Pancreas (tissue), 10 donors: Measurements from ENCODE around the gene IP6K1. TPM values are rescaled to one million over a fixed set of nuclear protein-coding genes. Genes with fewer than 3 reads are reported as not detected.
"Not testable (repeated sequence)": the region's sequence is repeated elsewhere in the genome, so short reads cannot be mapped to it uniquely, and the experiment has no call there.

Source experiments
- ATAC-seq, 4 donors: fragments of 200-7000 bp; cut with Tn5 transposase; one replicate each; pipeline versions ENCODE4 v1.8.0 to v1.9.1; 2020; ENCODE audit warnings: mild to moderate bottlenecking in 4 of 4, moderate library complexity in 4 of 4
- DNase-seq, 6 donors: peaks; one replicate each; pipeline ENCODE4 v3.0.0-alpha.2; 2020
- FAIRE-seq: peaks from 2 replicates; lab custom pipeline; 2012; peaks lifted over from hg19 to GRCh38; lab: Jason Lieb, UNC
- H3K27ac ChIP-seq, 4 donors: fragments of 200-600 bp; sonication (generic); 1 replicate in 3 of 4; 2 replicates in 1 of 4; pipeline versions ENCODE4 v1.5.0 to v1.8.0; 2020
- H3K27me3 ChIP-seq, 4 donors: fragments of 200-600 bp; one replicate each; pipeline ENCODE4 v1.8.0; 2021
- H3K36me3 ChIP-seq, 3 donors: fragments of 200-600 bp; sonication (generic) in 1 of 3; one replicate each; pipeline versions ENCODE4 v1.5.0 to v1.8.0; 2020 to 2021
- H3K4me1 ChIP-seq, 3 donors: fragments of 200-600 bp; one replicate each; pipeline ENCODE4 v1.8.0; 2021
- H3K4me3 ChIP-seq, 4 donors: fragments of 200-600 bp; sonication (generic) in 2 of 4; one replicate each; pipeline versions ENCODE4 v1.5.0 to v1.8.0; 2020 to 2021
- H3K9me3 ChIP-seq, 4 donors: fragments of 200-600 bp; one replicate each; pipeline ENCODE4 v1.8.0; 2021
- CTCF ChIP-seq, 4 donors: fragments of 200-600 bp; sonication (generic) in 3 of 4; IDR thresholded peaks; one replicate each; pipeline versions ENCODE4 v1.5.0 to v1.8.0; 2021; ENCODE audit warnings: antibody characterized with exemption in 4 of 4
- WGBS, 2 donors: extraction: QIAGEN DNeasy Blood & Tissue Kit; methylation state at CpG; one replicate each; pipeline ENCODE4 v1.1.7; 2013; 5-methylcytosine and 5-hydroxymethylcytosine counted together
- intact Hi-C, 3 donors: fragments of 100-400 bp; cut with DNase I; formaldehyde crosslinking; loops; one replicate each; pipeline versions ENCODE4 v1.11.1 to v1.14.2; 2022
- polyA plus RNA-seq, 2 donors: library from polyadenylated mRNA; stranded (reverse); fragments of 200-250 nt; gene quantifications; one replicate each; pipeline ENCODE4 v1.2.3, GENCODE V29; 2013
- total RNA-seq, 6 donors: library from RNA; stranded (reverse); fragmentation: NEBNext Ultra II Directional in 4 of 6; extraction: Animal tissue kit (Norgen Biotek cat#: 25700) in 4 of 6; gene quantifications; one replicate each; pipeline versions ENCODE4 v1.2.1 to v1.2.4, GENCODE V29; 2021 to 2023
- donor health status: healthy with polysubstance abuse.
- donor health status: DM: no; HTN: no; CAD: no; lungs with moderate emphysema.
- donor health status: DM: no; HTN: no; CAD: no.
- donor health status: control.
- donor health status: control.
- donor health status: Bipolar disorder and iron deficiency.
- donor health status: DM: yes; HTN: yes; CAD: no.
- donor health status: DM: no; HTN: no; CAD: no.
- donor health status: DM: no; HTN: no; CAD: no.
- donor health status: DM: yes; HTN: yes; CAD: no.

IP6K1 gene
- total and polyA plus RNA-seq, 8 donors, result 11.2 to 28.5 (median 15.2) TPM

DNA sequence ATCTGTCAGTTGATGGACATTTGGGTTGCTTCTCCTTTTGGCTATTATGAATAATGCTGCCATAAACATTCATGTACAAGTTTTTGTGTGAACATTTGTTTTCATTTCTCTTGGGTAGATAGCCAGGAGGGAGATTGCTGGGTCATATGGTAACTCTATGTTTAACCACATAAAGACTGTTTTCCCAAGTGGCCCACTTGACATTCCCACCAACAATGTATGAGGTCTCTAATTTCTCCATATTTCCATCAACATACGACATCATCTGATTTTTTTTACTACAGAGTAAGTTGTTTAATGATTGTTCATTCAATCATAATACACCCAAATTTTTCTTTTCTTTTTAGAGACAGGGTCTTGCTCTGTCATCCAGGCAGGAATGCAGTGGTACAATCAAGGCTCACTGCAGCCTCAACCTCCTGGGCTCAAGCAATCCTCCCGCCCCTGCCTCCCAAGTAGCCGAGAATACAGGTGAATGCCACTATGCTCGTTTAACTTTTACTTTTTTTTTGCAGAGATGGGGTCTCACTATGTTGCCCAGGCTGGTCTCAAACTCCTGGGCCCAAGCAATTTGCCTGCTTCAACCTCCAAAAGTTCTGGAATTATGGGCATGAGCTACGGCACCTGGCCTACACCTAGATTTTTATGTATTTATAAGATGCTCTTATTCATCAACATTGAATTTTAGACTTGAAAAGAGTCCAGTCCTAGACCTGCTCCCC is 6.8 kb downstream of the IP6K1 start:
- TF ChIP-seq CTCF (IDR thresholded peaks at IDR 0.05), result no peak
- intact Hi-C loops, result no loop called here
- no peak for ATAC-seq
- Histone ChIP-seq H3K4me1 (peaks cover 0 to 6% (median 0%) of the 10 kb centered on the region in 3 donors), H3K9me3 (no peaks in the 10 kb centered on the region), H3K27ac (no peak overlapping the region), H3K36me3 (peaks cover 0 to 4% (median 0%) of the 10 kb centered on the region in 3 donors), H3K27me3 (no peaks in the 10 kb centered on the region), H3K4me3 (no peak overlapping the region)
- DNase-seq, result no peak
- no peak for FAIRE-seq
- 93 to 94% methylated on average over 5 of the region's 5 CpGs for WGBS, 2 donors

DNA sequence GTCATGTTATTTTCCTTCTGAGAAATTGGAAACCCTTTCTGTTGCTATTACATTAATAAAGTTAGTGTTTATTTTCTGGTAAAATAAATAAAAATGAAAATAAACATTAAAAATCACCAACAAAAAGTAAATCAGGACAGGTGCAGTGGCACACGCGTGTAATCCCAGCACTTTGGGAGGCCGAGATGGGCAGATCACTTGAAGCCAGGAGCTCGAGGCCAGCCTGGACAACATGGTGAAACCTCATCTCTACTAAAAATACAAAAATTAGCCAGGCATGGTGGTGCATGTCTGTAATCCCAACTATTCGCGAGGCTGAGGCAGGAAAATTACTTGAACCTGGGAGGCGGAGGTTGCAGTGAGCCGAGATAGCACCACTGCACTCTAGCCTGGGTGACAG is 10.2 kb downstream of the IP6K1 start:
- H3K9me3 ChIP-seq, H3K27me3 ChIP-seq, H3K4me3 ChIP-seq, intact Hi-C loops, ATAC-seq, H3K4me1 ChIP-seq, H3K36me3 ChIP-seq, FAIRE-seq, H3K27ac ChIP-seq, DNase-seq: not testable (repeated sequence)
- 85 to 90% methylated on average over 8 of the region's 8 CpGs for WGBS, 2 donors

DNA sequence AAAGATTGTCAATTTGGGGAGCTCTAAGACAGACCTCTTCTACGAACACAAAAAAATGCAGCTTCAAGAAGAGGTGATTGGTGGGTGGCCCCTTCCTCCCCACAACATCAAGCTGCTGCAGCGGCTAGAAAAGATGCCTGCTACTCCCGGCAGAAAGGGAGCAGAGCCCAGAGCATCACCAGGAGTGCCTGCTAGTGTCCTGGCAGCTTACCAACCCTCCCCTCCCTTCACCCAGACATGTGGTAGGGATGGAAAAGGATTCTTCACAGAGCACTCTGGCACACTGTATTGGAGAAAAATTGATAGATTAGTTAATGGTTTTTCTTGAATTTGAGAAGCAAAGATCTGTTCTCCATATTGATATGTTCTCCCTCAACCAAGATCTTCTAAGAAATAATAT is 10.8 kb downstream of the IP6K1 start:
- 69 to 85% methylated on average over 3 of the region's 3 CpGs for WGBS, 2 donors

DNA sequence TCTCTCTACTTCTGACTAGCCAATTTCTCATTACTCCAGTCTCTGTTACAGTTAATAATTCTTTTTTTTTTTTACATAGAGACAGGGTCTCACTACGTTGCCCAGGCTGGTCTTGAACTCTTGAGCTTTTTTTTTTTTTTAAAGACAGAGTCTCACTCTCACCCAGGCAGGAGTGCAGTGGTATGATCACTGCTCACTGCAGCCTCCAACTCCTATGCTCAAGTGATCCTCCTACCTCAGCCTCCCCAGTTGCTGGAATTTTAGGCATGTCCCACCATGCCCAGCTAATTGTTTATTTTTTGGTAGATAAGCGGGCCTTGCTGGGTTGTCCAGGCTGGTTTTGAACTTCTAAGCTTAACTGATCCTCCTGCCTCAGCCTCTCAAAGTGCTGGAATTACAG is 13.6 kb downstream of the IP6K1 start:
- TF ChIP-seq CTCF (IDR thresholded peaks at IDR 0.05), result no peak
- no peak for ATAC-seq
- Histone ChIP-seq H3K36me3 (no peaks in the 10 kb centered on the region), H3K4me3 (no peak overlapping the region), H3K27ac (no peak overlapping the region), H3K27me3 (no peaks in the 10 kb centered on the region), H3K9me3 (no peaks in the 10 kb centered on the region), H3K4me1 (peaks cover 2 to 7% (median 4%) of the 10 kb centered on the region in 3 donors)
- intact Hi-C loops, result no loop called here
- no peak for DNase-seq
- FAIRE-seq, result no peak
- 98 to 100% methylated on average over 2 of the region's 2 CpGs for WGBS, 2 donors

More for the DNA sequence above, 10.8 kb downstream of the IP6K1 start:
- no peak for DNase-seq
- Histone ChIP-seq H3K4me3 (no peak overlapping the region), H3K4me1 (peaks cover 0 to 3% (median 0%) of the 10 kb centered on the region in 3 donors), H3K36me3 (no peaks in the 10 kb centered on the region), H3K9me3 (no peaks in the 10 kb centered on the region), H3K27me3 (no peaks in the 10 kb centered on the region), H3K27ac (no peak overlapping the region)
- peak in 1 of 4 donors; percentile 32 for ATAC-seq
- TF ChIP-seq CTCF (IDR thresholded peaks at IDR 0.05), result no peak
- intact Hi-C loops, result no loop called here
- FAIRE-seq, result no peak

GRCh38 chr3:49771340-49771938 is 14.9 kb downstream of the IP6K1 start:
- TF ChIP-seq CTCF (IDR thresholded peaks at IDR 0.05), result no peak
- FAIRE-seq, result no peak
- H3K4me1 ChIP-seq, result peaks cover 2 to 7% (median 4%) of the 10 kb centered on the region in 3 donors
- H3K36me3 ChIP-seq, result no peaks in the 10 kb centered on the region
- 76 to 84% methylated on average over 1 of the region's 1 CpG for WGBS, 2 donors
- intact Hi-C loops, result no loop called here
- H3K27ac ChIP-seq, result no peak overlapping the region
- DNase-seq, result no peak
- ATAC-seq, result no peak
- no peak overlapping the region for H3K4me3 ChIP-seq
- H3K27me3 ChIP-seq, result no peaks in the 10 kb centered on the region
- H3K9me3 ChIP-seq, result no peaks in the 10 kb centered on the region
